Measurements from ENCODE around the gene PRPF19. TPM values are rescaled to one million over a fixed set of nuclear protein-coding genes. Genes with fewer than 3 reads are reported as not detected.
A peak's percentile ranks its signal among the peaks of the same experiment; 100 is the strongest.

The PRPF19 gene
- total RNA-seq, 1 donor from 2014 or later = 59.8 TPM

- Histone ChIP-seq H3K4me1 (peaks cover 23% of the 10 kb centered on the region), H3K4me3 (peak within 1 kb of the TSS; percentile 62), H3K36me3 (no peaks in the 10 kb centered on the region), H3K27me3 (no peaks in the 10 kb centered on the region), H3K27ac (peak within 1 kb of the TSS; percentile 90), H3K9me3 (no peaks in the 10 kb centered on the region)
- TF ChIP-seq, protein P1, sequence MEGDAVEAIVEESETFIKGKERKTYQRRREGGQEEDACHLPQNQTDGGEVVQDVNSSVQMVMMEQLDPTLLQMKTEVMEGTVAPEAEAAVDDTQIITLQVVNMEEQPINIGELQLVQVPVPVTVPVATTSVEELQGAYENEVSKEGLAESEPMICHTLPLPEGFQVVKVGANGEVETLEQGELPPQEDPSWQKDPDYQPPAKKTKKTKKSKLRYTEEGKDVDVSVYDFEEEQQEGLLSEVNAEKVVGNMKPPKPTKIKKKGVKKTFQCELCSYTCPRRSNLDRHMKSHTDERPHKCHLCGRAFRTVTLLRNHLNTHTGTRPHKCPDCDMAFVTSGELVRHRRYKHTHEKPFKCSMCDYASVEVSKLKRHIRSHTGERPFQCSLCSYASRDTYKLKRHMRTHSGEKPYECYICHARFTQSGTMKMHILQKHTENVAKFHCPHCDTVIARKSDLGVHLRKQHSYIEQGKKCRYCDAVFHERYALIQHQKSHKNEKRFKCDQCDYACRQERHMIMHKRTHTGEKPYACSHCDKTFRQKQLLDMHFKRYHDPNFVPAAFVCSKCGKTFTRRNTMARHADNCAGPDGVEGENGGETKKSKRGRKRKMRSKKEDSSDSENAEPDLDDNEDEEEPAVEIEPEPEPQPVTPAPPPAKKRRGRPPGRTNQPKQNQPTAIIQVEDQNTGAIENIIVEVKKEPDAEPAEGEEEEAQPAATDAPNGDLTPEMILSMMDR (IDR thresholded peaks at IDR 0.05) = no peak
- DNase-seq (peak; percentile 88), ATAC-seq (peak; percentile 88)
- intact Hi-C loops (cut with DNase I) = no loop called here
Measured at GRCh38 chr11:60951904-60952741, 45.7 kb upstream of the PRPF19 start, which contains the start of gene SLC15A3. Gene SLC15A3, minus strand, starts transcription at chr11:60952176. Its CDS starts 625 bp downstream, at chr11:60951551.

GRCh38 chr11:60951606-60951903 lies 45.2 kb upstream of the PRPF19 start:
- H3K36me3 ChIP-seq = peaks cover 2% of the 10 kb centered on the region
- ATAC-seq (peak; percentile 27), DNase-seq (no peak)
- TF ChIP-seq, protein P1 (IDR thresholded peaks at IDR 0.05) = no peak
- intact Hi-C loops (cut with DNase I) = no loop called here
- H3K4me3 ChIP-seq = peak overlapping the region; percentile 62
- H3K27ac ChIP-seq = peak overlapping the region; percentile 90
- no peaks in the 10 kb centered on the region for H3K9me3 ChIP-seq
- no peaks in the 10 kb centered on the region for H3K27me3 ChIP-seq
- peaks cover 23% of the 10 kb centered on the region for H3K4me1 ChIP-seq

- H3K4me1 ChIP-seq = peaks cover 23% of the 10 kb centered on the region
- ATAC-seq = peak; percentile 29
- peak; percentile 79 for DNase-seq
Measured at GRCh38 chr11:60950933-60951605, 44.7 kb upstream of the PRPF19 start.

GRCh38 chr11:60950024-60950423 lies 43.6 kb upstream of the PRPF19 start:
- peaks cover 14% of the 10 kb centered on the region for H3K36me3 ChIP-seq
- H3K4me3 ChIP-seq = peak overlapping the region; percentile 62
- peaks cover 23% of the 10 kb centered on the region for H3K4me1 ChIP-seq
- DNase-seq (no peak), ATAC-seq (no peak)
- no peak overlapping the region for H3K27ac ChIP-seq
- intact Hi-C loops (cut with DNase I) = no loop called here
- TF ChIP-seq, protein P1 (IDR thresholded peaks at IDR 0.05) = no peak
- no peaks in the 10 kb centered on the region for H3K27me3 ChIP-seq
- H3K9me3 ChIP-seq = no peaks in the 10 kb centered on the region

More at GRCh38 chr11:60950933-60951605, 44.7 kb upstream of the PRPF19 start:
- TF ChIP-seq, protein P1 (IDR thresholded peaks at IDR 0.05) = no peak
- H3K36me3 ChIP-seq = peaks cover 5% of the 10 kb centered on the region
- peak overlapping the region; percentile 90 for H3K27ac ChIP-seq
- H3K4me3 ChIP-seq = peak overlapping the region; percentile 62
- intact Hi-C loops (cut with DNase I) = no loop called here
- H3K27me3 ChIP-seq = no peaks in the 10 kb centered on the region
- H3K9me3 ChIP-seq = no peaks in the 10 kb centered on the region

DNA sequence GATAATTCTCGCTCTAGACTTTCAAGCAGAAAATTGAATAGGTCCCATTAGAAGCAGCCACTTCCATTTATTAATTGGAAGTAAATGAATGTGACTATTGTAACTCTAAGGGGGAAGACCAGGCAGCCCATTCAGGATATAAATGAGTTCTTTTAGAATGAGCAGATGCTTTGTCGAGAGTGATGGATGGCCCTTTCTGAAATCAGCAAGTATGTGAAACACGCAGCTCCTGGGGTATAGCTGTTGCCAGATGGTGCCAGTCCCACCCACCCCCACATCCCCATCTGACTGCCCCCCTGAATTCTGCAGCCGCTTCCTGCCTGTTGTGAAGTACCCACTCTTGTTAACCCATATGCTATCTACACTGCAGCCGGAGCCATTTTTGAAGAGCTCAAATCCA lies 41.9 kb upstream of the PRPF19 start:
- no peak overlapping the region for H3K4me3 ChIP-seq

More for the DNA sequence above, 41.9 kb upstream of the PRPF19 start:
- no peaks in the 10 kb centered on the region for H3K9me3 ChIP-seq
- TF ChIP-seq, protein P1 (IDR thresholded peaks at IDR 0.05) = no peak
- ATAC-seq (no peak), DNase-seq (no peak)
- peaks cover 25% of the 10 kb centered on the region for H3K4me1 ChIP-seq
- intact Hi-C loops (cut with DNase I) = no loop called here
- H3K27me3 ChIP-seq = no peaks in the 10 kb centered on the region
- H3K36me3 ChIP-seq = peaks cover 14% of the 10 kb centered on the region
- H3K27ac ChIP-seq = no peak overlapping the region
